Caco-2 (cell line): ENCODE results near the gene ATP1A1. TPM values are rescaled to one million over a fixed set of nuclear protein-coding genes. Genes with fewer than 3 reads are reported as not detected.

Source experiments
- BruUV-seq: library from RNA; stranded (reverse); fragments of 400-500 nt; replicated peaks from 2 replicates; lab custom pipeline; 2021; lab: Mats Ljungman, UMichigan
- CTCF ChIA-PET: fragments of 300-600 bp; sonication (Branson Sonifier 250); formaldehyde crosslinking; loops from one replicate; lab custom pipeline; 2022; ENCODE audit warnings: antibody characterized with exemption; lab: Charles Lee
- POLR2A ChIA-PET: fragments of 300-600 bp; sonication (Branson Sonifier 250); formaldehyde crosslinking; loops from one replicate; lab custom pipeline; 2022; ENCODE audit warnings: antibody characterized with exemption; lab: Charles Lee
- DNase-seq, 2 experiments: peaks; one replicate each; pipeline versions ENCODE4 v3.0.0 to v3.0.0-alpha.2; 2020 to 2022
- H3K27me3 ChIP-seq: replicated peaks from 2 replicates; pipeline ENCODE4 v1.6.0; 2011; ENCODE audit warnings: low read length; ENCODE audit not compliant: control insufficient read depth, insufficient read depth
- H3K36me3 ChIP-seq: 2 replicates; pipeline ENCODE4 v1.5.1; 2011; ENCODE audit warnings: low read length; ENCODE audit not compliant: control insufficient read depth, insufficient read depth
- H3K4me1 ChIP-seq: fragments of 250-450 bp; sonication (Bioruptor Pico); 2 replicates; pipeline ENCODE4 v1.5.1; 2020; ENCODE audit warnings: mild to moderate bottlenecking
- H3K4me3 ChIP-seq: 2 replicates; pipeline ENCODE4 v1.5.1; 2011; ENCODE audit warnings: low read depth, mild to moderate bottlenecking, control low read depth, low read length
- H3K9me3 ChIP-seq: fragments of 250-450 bp; sonication (Bioruptor Pico); 2 replicates; pipeline ENCODE4 v1.5.1; 2020; ENCODE audit warnings: mild to moderate bottlenecking, moderate library complexity
- H3K27ac Mint-ChIP-seq: one replicate; pipeline ENCODE4 v1.8.0; 2022; ENCODE audit warnings: mixed read lengths; ENCODE audit not compliant: unreplicated experiment
- H3K27me3 Mint-ChIP-seq: one replicate; pipeline ENCODE4 v1.8.0; 2022; ENCODE audit warnings: mixed read lengths; ENCODE audit not compliant: insufficient read depth, unreplicated experiment
- H3K36me3 Mint-ChIP-seq: one replicate; pipeline ENCODE4 v1.8.0; 2022; ENCODE audit warnings: mild to moderate bottlenecking, mixed read lengths; ENCODE audit not compliant: insufficient read depth, unreplicated experiment
- H3K4me1 Mint-ChIP-seq: one replicate; pipeline ENCODE4 v1.8.0; 2022; ENCODE audit warnings: low read depth, mixed read lengths; ENCODE audit not compliant: unreplicated experiment
- H3K4me3 Mint-ChIP-seq: one replicate; pipeline ENCODE4 v1.8.0; 2022; ENCODE audit warnings: mild to moderate bottlenecking, moderate library complexity, mixed read lengths; ENCODE audit not compliant: unreplicated experiment
- H3K9me3 Mint-ChIP-seq: one replicate; pipeline ENCODE4 v1.8.0; 2022; ENCODE audit warnings: mixed read lengths; ENCODE audit not compliant: unreplicated experiment
- intact Hi-C: fragments of 100-400 bp; cut with micrococcal nuclease; formaldehyde crosslinking; loops from one replicate; pipeline ENCODE4 v1.10.0; 2022; ENCODE audit not compliant: unreplicated experiment
- total RNA-seq: library from RNA; stranded (reverse); gene quantifications from 2 replicates; pipeline ENCODE4 v1.2.3, GENCODE V29; 2022
- TF ChIP-seq, protein P1 (sequence below), 2 experiments: fragments of 200-600 bp in 1 of 2; IDR thresholded peaks; 1 replicate in 1 of 2; 2 replicates in 1 of 2; pipeline versions ENCODE4 v1.5.1 to v1.8.0; 2011 to 2022; ENCODE audit warnings: antibody characterized with exemption in 1 of 2, control low read depth in 1 of 2, inconsistent platforms in 1 of 2, low read depth in 1 of 2, low read length in 1 of 2, mild to moderate bottlenecking in 1 of 2, moderate library complexity in 1 of 2; ENCODE audit not compliant: insufficient read depth in 1 of 2, severe bottlenecking in 1 of 2, unreplicated experiment in 1 of 2

Gene ATP1A1
- total RNA-seq, 1 experiment from 2014 or later: 508 TPM

DNA sequence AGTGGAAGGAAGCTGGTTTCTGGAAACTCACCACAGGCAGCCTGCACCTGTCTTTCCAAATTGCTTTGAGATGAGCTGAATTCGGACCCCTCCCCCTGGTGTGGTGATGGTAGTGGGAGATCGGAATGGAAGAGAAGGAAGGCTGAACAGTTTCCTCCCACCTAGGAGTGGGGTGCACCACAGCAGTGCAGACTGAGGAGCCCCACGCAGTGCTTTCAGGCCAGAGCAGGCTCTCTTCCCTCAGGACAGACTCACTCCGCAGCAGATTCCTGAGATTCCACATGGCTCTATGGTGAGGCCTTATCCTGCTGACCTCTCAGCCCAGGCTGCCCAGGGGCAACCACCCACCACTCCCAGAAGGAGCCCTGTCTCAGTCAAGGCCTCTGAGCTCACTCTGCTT, 80.9 kb downstream of the ATP1A1 start:
- H3K4me1 Mint-ChIP-seq: peaks cover 32% of the 10 kb centered on the region
- ChIA-PET POLR2A (interaction anchor here (0.5 kb wide), 1 partner anchor 614 kb away, joined by 3 read pairs; no protein-coding TSS in a partner anchor), CTCF (interaction anchor here (0.6 to 2.3 kb wide), 2 partner anchors 12 to 31 kb away, joined by 3 to 6 read pairs; no protein-coding TSS in a partner anchor)
- H3K9me3 Mint-ChIP-seq: no peaks in the 10 kb centered on the region
- Histone ChIP-seq H3K27me3 (no peaks in the 10 kb centered on the region), H3K4me1 (peaks cover 60% of the 10 kb centered on the region), H3K9me3 (no peaks in the 10 kb centered on the region), H3K36me3 (no peaks in the 10 kb centered on the region), H3K4me3 (no peak overlapping the region)
- peak overlapping the region; percentile 36 for H3K4me3 Mint-ChIP-seq
- H3K27me3 Mint-ChIP-seq: no peaks in the 10 kb centered on the region
- TF ChIP-seq, protein P1, sequence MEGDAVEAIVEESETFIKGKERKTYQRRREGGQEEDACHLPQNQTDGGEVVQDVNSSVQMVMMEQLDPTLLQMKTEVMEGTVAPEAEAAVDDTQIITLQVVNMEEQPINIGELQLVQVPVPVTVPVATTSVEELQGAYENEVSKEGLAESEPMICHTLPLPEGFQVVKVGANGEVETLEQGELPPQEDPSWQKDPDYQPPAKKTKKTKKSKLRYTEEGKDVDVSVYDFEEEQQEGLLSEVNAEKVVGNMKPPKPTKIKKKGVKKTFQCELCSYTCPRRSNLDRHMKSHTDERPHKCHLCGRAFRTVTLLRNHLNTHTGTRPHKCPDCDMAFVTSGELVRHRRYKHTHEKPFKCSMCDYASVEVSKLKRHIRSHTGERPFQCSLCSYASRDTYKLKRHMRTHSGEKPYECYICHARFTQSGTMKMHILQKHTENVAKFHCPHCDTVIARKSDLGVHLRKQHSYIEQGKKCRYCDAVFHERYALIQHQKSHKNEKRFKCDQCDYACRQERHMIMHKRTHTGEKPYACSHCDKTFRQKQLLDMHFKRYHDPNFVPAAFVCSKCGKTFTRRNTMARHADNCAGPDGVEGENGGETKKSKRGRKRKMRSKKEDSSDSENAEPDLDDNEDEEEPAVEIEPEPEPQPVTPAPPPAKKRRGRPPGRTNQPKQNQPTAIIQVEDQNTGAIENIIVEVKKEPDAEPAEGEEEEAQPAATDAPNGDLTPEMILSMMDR (IDR thresholded peaks at IDR 0.05; ENCODE audit: insufficient read depth in 1 of 2, low read depth in 1 of 2, low read length in 1 of 2, severe bottlenecking in 1 of 2, unreplicated experiment in 1 of 2): no peak
- no peaks in the 10 kb centered on the region for H3K36me3 Mint-ChIP-seq
- no TSS peak for BruUV-seq
- peak; percentile 66 to 85 for DNase-seq
- intact Hi-C loops: loop anchor here (1.0 kb wide), 1 partner anchor 21 kb away; no protein-coding TSS in a partner anchor
- H3K27ac Mint-ChIP-seq: peak overlapping the region; percentile 93

Other genes with a start within 250 kb of the ATP1A1 start
- gene CD58, start 197.8 kb downstream of the ATP1A1 start, total RNA-seq: 5.6 and 7.6 TPM in 2 replicates